ENCODE data around the gene SPATA33. TPM values are rescaled to one million over a fixed set of nuclear protein-coding genes. Genes with fewer than 3 reads are reported as not detected.

SPATA33 gene
- total RNA-seq, 2 experiments from 2014 or later, result 6.3 to 7.1 TPM

- H3K9me3 Mint-ChIP-seq, result peaks cover 6% of the 10 kb centered on the region
- no peak overlapping the region for H3K27ac Mint-ChIP-seq
- H3K36me3 Mint-ChIP-seq (ENCODE audit: low read depth), result no peaks in the 10 kb centered on the region
- DNase-seq (no peak), ATAC-seq (no peak)
- POLR2A ChIA-PET, result interaction anchor here (0.6 kb wide), 1 partner anchor 57 kb away, joined by 3 read pairs; no protein-coding TSS in a partner anchor
- H3K4me3 Mint-ChIP-seq, result no peak overlapping the region
- H3K27me3 Mint-ChIP-seq, result peaks cover 7% of the 10 kb centered on the region
- intact Hi-C loops (cut with micrococcal nuclease), result no loop called here
- CTCF ChIA-PET, result no interaction called here
- H3K4me1 Mint-ChIP-seq (ENCODE audit: low read depth), result peaks cover 11% of the 10 kb centered on the region
- TF ChIP-seq, protein P1, sequence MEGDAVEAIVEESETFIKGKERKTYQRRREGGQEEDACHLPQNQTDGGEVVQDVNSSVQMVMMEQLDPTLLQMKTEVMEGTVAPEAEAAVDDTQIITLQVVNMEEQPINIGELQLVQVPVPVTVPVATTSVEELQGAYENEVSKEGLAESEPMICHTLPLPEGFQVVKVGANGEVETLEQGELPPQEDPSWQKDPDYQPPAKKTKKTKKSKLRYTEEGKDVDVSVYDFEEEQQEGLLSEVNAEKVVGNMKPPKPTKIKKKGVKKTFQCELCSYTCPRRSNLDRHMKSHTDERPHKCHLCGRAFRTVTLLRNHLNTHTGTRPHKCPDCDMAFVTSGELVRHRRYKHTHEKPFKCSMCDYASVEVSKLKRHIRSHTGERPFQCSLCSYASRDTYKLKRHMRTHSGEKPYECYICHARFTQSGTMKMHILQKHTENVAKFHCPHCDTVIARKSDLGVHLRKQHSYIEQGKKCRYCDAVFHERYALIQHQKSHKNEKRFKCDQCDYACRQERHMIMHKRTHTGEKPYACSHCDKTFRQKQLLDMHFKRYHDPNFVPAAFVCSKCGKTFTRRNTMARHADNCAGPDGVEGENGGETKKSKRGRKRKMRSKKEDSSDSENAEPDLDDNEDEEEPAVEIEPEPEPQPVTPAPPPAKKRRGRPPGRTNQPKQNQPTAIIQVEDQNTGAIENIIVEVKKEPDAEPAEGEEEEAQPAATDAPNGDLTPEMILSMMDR (IDR thresholded peaks at IDR 0.05), result no peak
Observed at GRCh38 chr16:89621136-89621697, 36.4 kb upstream of the SPATA33 start.

DNA sequence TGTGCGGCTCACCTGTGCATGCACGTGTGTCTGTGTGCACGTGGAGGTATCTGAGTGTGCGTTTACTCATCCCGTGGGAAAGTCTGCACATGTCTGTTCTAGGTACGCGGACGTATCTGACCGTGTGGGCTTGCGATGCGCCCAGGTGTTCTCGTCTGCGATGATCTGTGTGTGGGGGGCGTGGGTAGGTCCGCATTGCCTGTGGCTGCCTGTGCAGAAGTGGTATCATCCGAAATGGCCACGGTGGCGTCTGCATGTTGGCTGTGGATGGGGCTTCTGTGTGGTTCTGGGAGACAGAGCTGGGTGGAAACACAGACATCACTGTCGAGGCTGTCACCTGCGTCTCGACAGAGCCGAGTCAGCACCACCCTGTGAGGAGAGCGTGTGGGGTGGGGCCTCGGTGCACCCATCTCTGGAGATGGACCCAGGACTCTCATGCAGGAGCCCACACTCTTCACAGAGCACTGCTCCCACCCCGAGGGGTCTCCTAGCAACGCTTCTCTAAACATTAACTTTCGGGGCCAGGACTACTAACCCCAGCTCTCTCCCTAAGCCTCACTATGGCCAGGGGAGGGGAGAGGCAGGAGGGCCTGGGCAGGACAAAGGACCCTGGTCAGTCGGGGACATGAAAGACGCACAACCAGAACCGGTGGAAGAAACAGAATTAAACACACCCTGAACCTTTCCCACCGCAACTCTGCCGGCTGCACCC lies 35.8 kb upstream of the SPATA33 start:
- intact Hi-C loops (cut with micrococcal nuclease), result no loop called here
- H3K27me3 Mint-ChIP-seq, result peaks cover 7% of the 10 kb centered on the region
- no peak overlapping the region for H3K4me3 Mint-ChIP-seq
- no peaks in the 10 kb centered on the region for H3K36me3 Mint-ChIP-seq (ENCODE audit: low read depth)
- TF ChIP-seq, protein P1 (IDR thresholded peaks at IDR 0.05), result no peak
- peaks cover 1% of the 10 kb centered on the region for H3K9me3 Mint-ChIP-seq
- H3K27ac Mint-ChIP-seq, result no peak overlapping the region
- ATAC-seq (no peak), DNase-seq (no peak)
- H3K4me1 Mint-ChIP-seq (ENCODE audit: low read depth), result peaks cover 5% of the 10 kb centered on the region
- ChIA-PET CTCF (no interaction called here), POLR2A (no interaction called here)

DNA sequence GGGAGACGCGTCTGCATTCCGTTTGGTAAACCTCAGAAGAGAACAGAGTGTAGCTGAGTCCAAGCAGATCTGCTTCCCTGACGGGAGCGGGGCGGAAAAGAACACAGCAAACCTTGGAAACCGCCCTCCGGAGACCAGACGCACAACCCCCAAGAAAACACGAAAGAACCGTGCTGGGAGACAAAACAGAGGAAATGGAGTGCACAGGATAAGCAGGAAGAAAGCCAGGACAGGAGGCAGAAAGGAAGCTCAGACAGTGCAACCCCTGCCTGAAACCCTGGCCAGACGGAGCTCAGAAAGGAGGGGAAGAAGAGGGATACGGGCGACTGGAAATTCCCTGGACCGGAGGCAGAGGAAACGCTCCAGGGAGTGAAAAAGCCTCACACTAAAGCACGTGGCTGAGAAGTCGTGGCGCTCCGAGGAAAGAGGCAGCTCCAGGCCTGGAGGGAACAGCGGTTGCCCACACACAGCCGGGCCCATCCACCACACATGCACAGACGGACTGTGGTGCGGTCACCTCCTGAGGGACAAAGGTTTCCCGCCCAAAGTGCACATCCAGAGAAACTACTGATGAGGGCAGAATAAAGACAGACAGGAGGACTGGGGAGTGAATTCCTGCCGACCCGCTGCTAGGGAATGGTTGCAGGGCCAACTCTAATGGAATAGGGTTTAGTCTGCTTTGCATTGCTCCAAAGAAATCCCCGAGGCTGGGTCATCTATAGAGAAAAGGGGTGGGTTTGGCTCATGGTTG lies 34.0 kb upstream of the SPATA33 start:
- DNase-seq, result no peak
- no peaks in the 10 kb centered on the region for H3K36me3 Mint-ChIP-seq (ENCODE audit: low read depth)
- ChIA-PET CTCF (no interaction called here), POLR2A (no interaction called here)
- H3K4me1 Mint-ChIP-seq (ENCODE audit: low read depth), result no peaks in the 10 kb centered on the region
- TF ChIP-seq, protein P1 (IDR thresholded peaks at IDR 0.05), result no peak
- no peaks in the 10 kb centered on the region for H3K9me3 Mint-ChIP-seq
- no peak overlapping the region for H3K4me3 Mint-ChIP-seq
- H3K27me3 Mint-ChIP-seq, result peaks cover 7% of the 10 kb centered on the region
- no peak for ATAC-seq
- no peak overlapping the region for H3K27ac Mint-ChIP-seq
- intact Hi-C loops (cut with micrococcal nuclease), result no loop called here

DNA sequence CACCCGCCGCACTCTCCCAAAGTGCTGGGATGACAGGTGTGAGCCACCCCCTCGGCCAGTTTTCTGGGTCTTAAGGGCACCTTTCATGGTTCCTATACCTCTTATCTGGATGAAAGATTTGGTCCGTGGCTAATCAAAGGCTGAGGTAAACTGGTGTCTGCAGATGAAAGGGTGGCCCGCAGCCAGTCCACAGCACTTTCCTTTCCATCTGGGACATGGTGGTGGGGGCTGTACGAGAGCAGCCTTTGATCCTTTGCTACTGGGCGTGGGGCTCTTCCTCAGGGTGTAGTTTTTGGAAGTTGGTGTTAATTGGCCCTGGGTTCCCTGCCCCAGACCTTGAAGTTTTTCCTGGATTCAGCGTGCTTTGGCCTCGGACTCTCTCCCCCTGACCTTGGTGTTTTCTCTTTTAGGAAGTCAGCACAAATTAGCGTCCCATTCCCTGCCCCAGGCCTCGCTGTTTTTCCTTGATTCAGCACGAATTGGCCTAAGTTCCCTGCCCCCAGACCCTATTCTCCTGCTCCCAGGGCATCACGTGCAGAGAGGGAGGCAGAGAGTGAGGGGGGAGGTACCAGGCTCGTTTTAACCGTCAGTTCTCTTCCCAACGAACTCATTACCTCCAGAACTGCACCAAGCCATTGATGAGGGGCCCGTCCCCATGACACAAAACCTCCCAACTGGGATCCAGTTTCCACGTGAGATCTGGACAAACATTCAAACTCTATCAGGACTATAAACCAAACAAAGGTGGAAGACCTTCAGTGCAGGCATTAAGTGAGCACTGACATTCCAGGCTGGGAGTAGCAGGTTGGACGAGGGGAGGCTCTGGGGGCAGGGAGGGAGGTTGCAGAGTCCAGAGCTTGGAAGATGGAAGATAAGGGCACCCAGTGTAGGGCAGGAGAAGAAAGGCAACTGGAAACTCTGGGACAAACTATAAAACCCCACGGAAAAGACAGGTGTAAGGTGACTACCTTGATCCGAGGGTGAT lies 32.6 kb upstream of the SPATA33 start:
- Mint-ChIP-seq H3K4me3 (no peak overlapping the region), H3K9me3 (no peaks in the 10 kb centered on the region), H3K27ac (no peak overlapping the region), H3K36me3 (ENCODE audit: low read depth) (no peaks in the 10 kb centered on the region), H3K4me1 (ENCODE audit: low read depth) (no peaks in the 10 kb centered on the region), H3K27me3 (peaks cover 7% of the 10 kb centered on the region)
- TF ChIP-seq, protein P1 (IDR thresholded peaks at IDR 0.05), result no peak
- DNase-seq (no peak), ATAC-seq (no peak)
- ChIA-PET CTCF (no interaction called here), POLR2A (no interaction called here)
- intact Hi-C loops (cut with micrococcal nuclease), result no loop called here

All from activated CD8-positive, alpha-beta T cell treated with anti-CD3 and anti-CD28 coated beads for 36 hours (primary cell).